GM19438 (cell line): ENCODE measurements around the gene SOX15.
A peak's percentile ranks its signal among the peaks of the same experiment; 100 is the strongest.

Experiments used
- ATAC-seq: cut with Tn5 transposase; IDR thresholded peaks from one replicate; pipeline ENCODE4 v1.9.1; 2021; ENCODE audit warnings: low read depth; ENCODE audit not compliant: unreplicated experiment

SOX15 gene

GRCh38 chr17:7579001-7579833, 10.7 kb downstream of the SOX15 start, which contains the start of gene CD68:
TSS of gene CD68 (plus strand) at chr17:7579638. CDS start at chr17:7579678, 40 bp downstream.
- no peak for ATAC-seq

- no peak for ATAC-seq
Measured at GRCh38 chr17:7577327-7578199, 12.3 kb downstream of the SOX15 start.

- no peak for ATAC-seq
Measured at GRCh38 chr17:7576432-7576937, 13.4 kb downstream of the SOX15 start.

- no peak for ATAC-seq
Measured at GRCh38 chr17:7575959-7576358, 13.9 kb downstream of the SOX15 start.

GRCh38 chr17:7575481-7575883, 14.4 kb downstream of the SOX15 start:
- no peak for ATAC-seq

GRCh38 chr17:7574176-7574953, 15.5 kb downstream of the SOX15 start:
- no peak for ATAC-seq

GRCh38 chr17:7573324-7574080, 16.4 kb downstream of the SOX15 start:
- no peak for ATAC-seq

- ATAC-seq, result peak; percentile 92
Measured at GRCh38 chr17:7572588-7573323, 17.1 kb downstream of the SOX15 start.

- ATAC-seq, result no peak
Measured at GRCh38 chr17:7572338-7572587, 17.6 kb downstream of the SOX15 start.

GRCh38 chr17:7570351-7570750, 19.5 kb downstream of the SOX15 start:
- ATAC-seq, result no peak

GRCh38 chr17:7569571-7569970, 20.3 kb downstream of the SOX15 start:
- ATAC-seq, result no peak

- no peak for ATAC-seq
Measured at GRCh38 chr17:7563115-7563869, 26.6 kb downstream of the SOX15 start.

- no peak for ATAC-seq
Measured at GRCh38 chr17:7562208-7562605, 27.7 kb downstream of the SOX15 start.

GRCh38 chr17:7561589-7562207, 28.2 kb downstream of the SOX15 start, which contains the start of gene SENP3:
TSS of gene SENP3 (plus strand) at chr17:7561919. CDS start at chr17:7563077, 1,158 bp downstream.
- ATAC-seq, result peak; percentile 57

GRCh38 chr17:7561028-7561575, 28.8 kb downstream of the SOX15 start:
- ATAC-seq, result peak; percentile 49

GRCh38 chr17:7560172-7561027, 29.5 kb downstream of the SOX15 start:
- ATAC-seq, result no peak
